NT2/D1 (cell line): ENCODE data around the gene DPP6.

ENCODE experiments used
- YY1 ChIP-seq: IDR thresholded peaks from 2 replicates; pipeline ENCODE4 v1.6.1; 2011; ENCODE audit not compliant: insufficient read length, insufficient read depth
- ZNF274 ChIP-seq: IDR thresholded peaks from 2 replicates; pipeline ENCODE4 v1.6.1; 2011; ENCODE audit warnings: mild to moderate bottlenecking, low read depth, low read length

DNA sequence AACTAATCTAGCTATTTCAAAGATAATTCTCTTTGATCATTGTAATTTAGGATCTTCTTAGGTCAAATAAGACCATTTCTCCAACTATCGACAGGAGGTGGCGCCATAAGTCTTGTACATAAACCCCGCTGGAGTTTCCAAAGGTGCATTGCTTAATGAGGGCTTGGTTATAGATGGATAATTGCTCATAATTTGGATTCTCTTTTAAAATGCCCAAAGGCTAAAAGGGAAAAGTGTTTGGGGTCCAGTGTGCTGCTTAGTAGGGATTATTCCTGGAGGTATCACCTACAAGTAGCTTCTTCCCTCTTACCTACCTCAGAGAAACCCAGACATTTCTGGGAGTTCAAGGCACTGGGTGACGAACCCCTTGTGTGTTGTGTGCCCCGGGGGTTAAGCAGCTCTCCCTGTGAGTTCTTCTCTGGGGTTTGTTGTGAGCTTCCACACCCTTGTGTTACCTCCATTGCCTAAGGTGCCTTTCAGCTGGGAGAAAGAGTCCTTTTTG lies 875.5 kb downstream of the DPP6 start:
- TF ChIP-seq ZNF274 (no peak), YY1 (no peak)
